ENCODE measurements around the gene SH2D2A.

- TF ChIP-seq EZH2 (IDR thresholded peaks at IDR 0.05; ENCODE audit: borderline replicate concordance, low read length) (no peak), CTCF (IDR thresholded peaks at IDR 0.05; ENCODE audit: low read length) (no peak)
These were observed 15.8 kb upstream of the SH2D2A start for GRCh38 chr1:156832434-156832833.
